ENCODE results near the gene DPY30.

DPY30 gene

DNA sequence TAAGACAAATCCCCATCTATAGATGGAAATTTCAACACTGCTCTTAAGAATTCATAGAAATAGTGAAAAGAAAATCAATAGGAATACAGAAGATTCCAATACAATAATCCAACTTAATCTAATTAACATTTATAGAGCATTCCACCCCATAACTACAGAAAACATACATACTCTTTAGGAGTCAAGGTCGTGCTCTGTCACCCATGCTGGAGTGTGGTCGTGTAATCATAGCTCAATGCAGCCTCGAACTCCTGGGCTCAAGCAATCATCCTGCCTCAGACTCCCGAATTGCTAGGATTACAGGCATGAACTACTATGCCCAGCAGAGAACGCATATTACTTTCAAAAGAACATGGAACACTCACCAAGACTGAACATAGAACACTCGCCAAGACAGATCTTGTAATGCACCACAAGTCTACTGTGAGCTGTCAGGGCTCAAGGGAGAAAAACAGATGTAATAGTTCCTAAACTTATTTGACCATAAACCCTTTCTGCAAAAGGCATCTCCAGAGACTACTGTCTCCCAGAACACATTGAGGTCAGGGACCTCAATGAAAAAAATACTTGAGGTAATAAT, 42.9 kb downstream of the DPY30 start:
- Histone ChIP-seq H3K9ac (ENCODE audit: low read depth in 1 of 2, low read length in 2 of 2) (no peak overlapping the region), H3K27ac (ENCODE audit: low read depth in 2 of 2, low read length in 2 of 2) (no peak overlapping the region), H3K4me3 (ENCODE audit: low read length in 2 of 2) (no peak overlapping the region), H3K27me3 (ENCODE audit: control insufficient read depth in 2 of 2, insufficient read depth in 2 of 2, low read length in 2 of 2) (no peaks in the 10 kb centered on the region), H3K9me3 (ENCODE audit: control insufficient read depth in 2 of 2, low read length in 2 of 2) (no peaks in the 10 kb centered on the region), H3K36me3 (ENCODE audit: control insufficient read depth in 2 of 2, insufficient read depth in 2 of 2, low read length in 2 of 2) (no peaks in the 10 kb centered on the region), H3K4me1 (ENCODE audit: control insufficient read depth in 2 of 2, insufficient read depth in 2 of 2, low read length in 2 of 2) (no peaks in the 10 kb centered on the region)

DNA sequence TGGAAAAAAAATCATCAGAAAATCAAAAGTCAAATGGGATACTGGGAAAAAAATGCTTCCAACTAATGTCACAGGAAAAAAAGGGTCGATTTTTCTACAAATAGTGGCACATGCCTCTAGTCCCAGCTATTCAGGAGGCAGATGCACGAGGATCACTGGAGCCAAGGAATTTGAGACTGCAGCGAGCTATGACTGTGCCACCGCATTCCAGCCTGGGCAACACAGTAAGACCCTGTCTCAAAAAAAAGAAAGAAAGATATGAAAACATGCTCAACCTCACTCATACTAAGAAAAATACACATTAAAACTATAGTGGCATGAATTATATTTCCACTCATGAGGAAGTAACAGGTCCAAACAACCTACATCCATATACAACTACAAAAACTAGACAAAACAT, 46.7 kb downstream of the DPY30 start:
- Histone ChIP-seq H3K9me3 (ENCODE audit: control insufficient read depth in 2 of 2, low read length in 2 of 2) (no peaks in the 10 kb centered on the region), H3K36me3 (ENCODE audit: control insufficient read depth in 2 of 2, insufficient read depth in 2 of 2, low read length in 2 of 2) (no peaks in the 10 kb centered on the region), H3K27me3 (ENCODE audit: control insufficient read depth in 2 of 2, insufficient read depth in 2 of 2, low read length in 2 of 2) (no peaks in the 10 kb centered on the region), H3K27ac (ENCODE audit: low read depth in 2 of 2, low read length in 2 of 2) (no peak overlapping the region), H3K4me3 (ENCODE audit: low read length in 2 of 2) (no peak overlapping the region), H3K9ac (ENCODE audit: low read depth in 1 of 2, low read length in 2 of 2) (no peak overlapping the region), H3K4me1 (ENCODE audit: control insufficient read depth in 2 of 2, insufficient read depth in 2 of 2, low read length in 2 of 2) (no peaks in the 10 kb centered on the region)

- no peak overlapping the region for H3K4me3 ChIP-seq (ENCODE audit: low read length in 2 of 2)
- H3K9me3 ChIP-seq (ENCODE audit: control insufficient read depth in 2 of 2, low read length in 2 of 2), result no peaks in the 10 kb centered on the region
- H3K4me1 ChIP-seq (ENCODE audit: control insufficient read depth in 2 of 2, insufficient read depth in 2 of 2, low read length in 2 of 2), result no peaks in the 10 kb centered on the region
These were observed 47.5 kb downstream of the DPY30 start for GRCh38 chr2:31992025-31992579.

DNA sequence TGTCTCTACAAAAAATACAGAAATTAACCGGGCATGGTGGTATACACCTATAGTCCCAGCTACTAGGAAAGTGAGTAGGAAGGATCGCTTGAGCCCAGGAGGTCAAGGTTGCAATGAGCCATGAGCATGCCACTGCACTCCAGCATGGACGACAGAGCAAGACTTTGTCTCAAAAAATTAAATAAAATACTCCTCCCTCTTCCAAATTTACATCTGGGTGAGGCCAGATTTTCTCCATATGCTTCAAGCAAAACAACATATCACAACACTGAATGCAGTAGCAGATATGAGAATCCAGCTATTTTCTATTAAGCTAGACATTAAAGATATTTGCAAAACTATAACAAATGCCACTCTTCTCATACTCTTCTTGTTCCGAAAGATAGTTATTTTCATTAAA, 49.7 kb downstream of the DPY30 start:
- Histone ChIP-seq H3K36me3 (ENCODE audit: control insufficient read depth in 2 of 2, insufficient read depth in 2 of 2, low read length in 2 of 2) (no peaks in the 10 kb centered on the region), H3K27ac (ENCODE audit: low read depth in 2 of 2, low read length in 2 of 2) (no peak overlapping the region), H3K9me3 (ENCODE audit: control insufficient read depth in 2 of 2, low read length in 2 of 2) (no peaks in the 10 kb centered on the region), H3K9ac (ENCODE audit: low read depth in 1 of 2, low read length in 2 of 2) (no peak overlapping the region), H3K4me3 (ENCODE audit: low read length in 2 of 2) (no peak overlapping the region), H3K4me1 (ENCODE audit: control insufficient read depth in 2 of 2, insufficient read depth in 2 of 2, low read length in 2 of 2) (no peaks in the 10 kb centered on the region), H3K27me3 (ENCODE audit: control insufficient read depth in 2 of 2, insufficient read depth in 2 of 2, low read length in 2 of 2) (no peaks in the 10 kb centered on the region)

More at GRCh38 chr2:31992025-31992579, 47.5 kb downstream of the DPY30 start:
- Histone ChIP-seq H3K27me3 (ENCODE audit: control insufficient read depth in 2 of 2, insufficient read depth in 2 of 2, low read length in 2 of 2) (no peaks in the 10 kb centered on the region), H3K27ac (ENCODE audit: low read depth in 2 of 2, low read length in 2 of 2) (no peak overlapping the region), H3K9ac (ENCODE audit: low read depth in 1 of 2, low read length in 2 of 2) (no peak overlapping the region), H3K36me3 (ENCODE audit: control insufficient read depth in 2 of 2, insufficient read depth in 2 of 2, low read length in 2 of 2) (no peaks in the 10 kb centered on the region)

DNA sequence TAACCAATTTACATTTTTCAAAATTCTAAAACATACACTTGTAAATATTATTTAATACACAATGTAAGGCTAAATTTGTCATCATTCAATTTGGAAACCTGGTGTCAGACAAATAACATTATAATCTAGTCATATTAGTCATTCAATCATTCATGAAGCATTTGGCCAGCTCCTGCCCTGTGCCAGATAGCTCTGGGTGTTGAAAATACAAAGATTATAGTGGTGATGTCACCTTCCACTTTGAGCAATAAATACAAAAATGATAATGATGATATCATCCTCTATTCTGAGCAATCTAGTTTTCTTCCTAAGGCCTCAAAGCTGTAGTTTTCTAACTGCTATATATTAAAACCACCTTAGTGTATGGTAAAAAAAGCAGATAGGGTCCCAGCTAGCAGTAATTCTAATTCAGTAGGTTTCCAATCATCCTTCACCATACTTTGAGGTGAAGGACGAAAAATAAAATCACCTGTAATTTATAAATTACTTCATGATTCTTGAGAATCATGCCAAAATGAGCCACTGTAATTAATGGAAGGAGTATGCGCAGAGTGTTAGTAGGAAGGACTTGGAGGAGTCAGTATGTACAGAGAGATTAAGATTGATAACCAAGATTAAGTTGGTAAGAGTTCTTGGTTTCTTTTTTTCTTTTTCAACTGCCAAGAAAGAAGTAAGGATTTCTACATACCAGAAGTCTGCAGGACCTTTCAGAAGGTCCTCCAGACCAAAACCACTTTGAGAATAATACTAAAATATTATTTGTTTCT, 52.0 kb downstream of the DPY30 start:
- Histone ChIP-seq H3K27me3 (ENCODE audit: control insufficient read depth in 2 of 2, insufficient read depth in 2 of 2, low read length in 2 of 2) (no peaks in the 10 kb centered on the region), H3K9me3 (ENCODE audit: control insufficient read depth in 2 of 2, low read length in 2 of 2) (no peaks in the 10 kb centered on the region), H3K9ac (ENCODE audit: low read depth in 1 of 2, low read length in 2 of 2) (no peak overlapping the region), H3K4me3 (ENCODE audit: low read length in 2 of 2) (no peak overlapping the region), H3K27ac (ENCODE audit: low read depth in 2 of 2, low read length in 2 of 2) (no peak overlapping the region), H3K36me3 (ENCODE audit: control insufficient read depth in 2 of 2, insufficient read depth in 2 of 2, low read length in 2 of 2) (no peaks in the 10 kb centered on the region), H3K4me1 (ENCODE audit: control insufficient read depth in 2 of 2, insufficient read depth in 2 of 2, low read length in 2 of 2) (no peaks in the 10 kb centered on the region)

- no peak overlapping the region for H3K27ac ChIP-seq (ENCODE audit: low read depth in 2 of 2, low read length in 2 of 2)
These were observed 52.7 kb downstream of the DPY30 start for GRCh38 chr2:31986906-31987305.

DNA sequence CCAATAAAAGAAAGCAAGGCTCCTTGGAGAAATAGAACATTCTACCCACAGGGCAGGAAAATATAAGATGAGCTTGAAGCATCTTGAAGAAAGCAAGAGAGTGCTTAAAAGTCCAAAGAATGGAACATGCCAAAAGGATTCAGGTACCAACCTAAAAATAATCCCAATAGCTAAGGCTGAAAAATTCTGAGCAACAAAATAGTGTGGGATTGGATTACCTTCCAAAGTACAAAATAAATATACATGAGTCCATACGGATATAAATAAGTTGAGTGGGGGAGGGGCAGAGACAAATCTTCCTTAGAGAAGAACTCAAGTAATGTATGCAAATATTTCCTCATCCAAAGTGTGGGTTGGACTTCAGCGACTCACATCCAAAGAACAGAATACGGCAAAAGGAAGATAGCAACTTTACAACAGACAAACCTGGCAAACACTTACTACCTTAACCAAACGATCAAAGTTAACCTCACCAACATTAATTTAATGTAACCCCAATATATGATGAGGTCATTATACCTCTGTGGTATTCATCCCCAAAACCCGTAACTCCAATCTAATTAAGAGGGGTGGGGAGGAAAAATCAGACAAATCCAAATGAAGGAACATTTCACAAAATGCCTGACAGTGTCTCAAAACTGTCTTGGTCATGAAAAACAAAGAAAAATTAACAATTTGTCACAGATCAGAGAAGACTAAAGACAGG, 55.7 kb downstream of the DPY30 start:
- Histone ChIP-seq H3K9ac (ENCODE audit: low read depth in 1 of 2, low read length in 2 of 2) (no peak overlapping the region), H3K36me3 (ENCODE audit: control insufficient read depth in 2 of 2, insufficient read depth in 2 of 2, low read length in 2 of 2) (no peaks in the 10 kb centered on the region), H3K4me1 (ENCODE audit: control insufficient read depth in 2 of 2, insufficient read depth in 2 of 2, low read length in 2 of 2) (no peaks in the 10 kb centered on the region), H3K4me3 (ENCODE audit: low read length in 2 of 2) (no peak overlapping the region), H3K27ac (ENCODE audit: low read depth in 2 of 2, low read length in 2 of 2) (no peak overlapping the region), H3K9me3 (ENCODE audit: control insufficient read depth in 2 of 2, low read length in 2 of 2) (no peaks in the 10 kb centered on the region), H3K27me3 (ENCODE audit: control insufficient read depth in 2 of 2, insufficient read depth in 2 of 2, low read length in 2 of 2) (no peaks in the 10 kb centered on the region)

More at GRCh38 chr2:31986906-31987305, 52.7 kb downstream of the DPY30 start:
- Histone ChIP-seq H3K4me3 (ENCODE audit: low read length in 2 of 2) (no peak overlapping the region), H3K4me1 (ENCODE audit: control insufficient read depth in 2 of 2, insufficient read depth in 2 of 2, low read length in 2 of 2) (no peaks in the 10 kb centered on the region), H3K36me3 (ENCODE audit: control insufficient read depth in 2 of 2, insufficient read depth in 2 of 2, low read length in 2 of 2) (no peaks in the 10 kb centered on the region), H3K9ac (ENCODE audit: low read depth in 1 of 2, low read length in 2 of 2) (no peak overlapping the region), H3K27me3 (ENCODE audit: control insufficient read depth in 2 of 2, insufficient read depth in 2 of 2, low read length in 2 of 2) (no peaks in the 10 kb centered on the region), H3K9me3 (ENCODE audit: control insufficient read depth in 2 of 2, low read length in 2 of 2) (no peaks in the 10 kb centered on the region)

DNA sequence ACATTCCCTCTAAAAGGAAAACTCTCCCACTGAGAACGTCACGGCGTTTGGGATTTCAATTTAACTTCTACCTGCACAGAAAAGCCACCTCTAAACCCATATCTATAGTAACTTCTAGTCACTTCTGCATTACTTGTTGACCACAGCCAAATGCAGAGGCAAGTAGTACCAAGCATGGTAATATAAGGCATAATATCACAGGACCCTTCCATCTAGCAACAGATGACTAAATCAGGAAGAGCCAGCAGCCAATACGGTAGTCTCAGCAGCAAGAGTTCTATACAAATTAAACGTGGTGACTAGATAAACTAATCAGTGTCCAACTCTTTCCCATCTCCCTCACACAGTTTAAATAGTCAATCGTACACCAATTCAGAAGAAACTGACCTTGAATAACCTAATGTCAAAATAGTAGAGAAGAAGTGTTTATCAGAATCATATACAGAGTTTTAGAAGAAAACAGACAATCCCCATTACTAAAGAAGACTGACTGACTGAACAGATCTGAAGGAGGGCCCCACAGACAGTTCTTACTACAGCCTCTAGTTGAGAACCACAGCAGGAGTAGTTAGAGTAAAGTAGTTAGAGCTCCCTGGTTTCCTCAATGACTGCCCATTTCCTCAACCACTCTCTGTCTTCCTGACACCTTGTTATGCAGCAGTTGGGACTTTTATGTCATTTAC, 58.8 kb downstream of the DPY30 start:
- Histone ChIP-seq H3K27ac (ENCODE audit: low read depth in 2 of 2, low read length in 2 of 2) (no peak overlapping the region), H3K36me3 (ENCODE audit: control insufficient read depth in 2 of 2, insufficient read depth in 2 of 2, low read length in 2 of 2) (no peaks in the 10 kb centered on the region), H3K4me1 (ENCODE audit: control insufficient read depth in 2 of 2, insufficient read depth in 2 of 2, low read length in 2 of 2) (no peaks in the 10 kb centered on the region), H3K9me3 (ENCODE audit: control insufficient read depth in 2 of 2, low read length in 2 of 2) (no peaks in the 10 kb centered on the region), H3K4me3 (ENCODE audit: low read length in 2 of 2) (no peak overlapping the region), H3K27me3 (ENCODE audit: control insufficient read depth in 2 of 2, insufficient read depth in 2 of 2, low read length in 2 of 2) (no peaks in the 10 kb centered on the region), H3K9ac (ENCODE audit: low read depth in 1 of 2, low read length in 2 of 2) (no peak overlapping the region)

DNA sequence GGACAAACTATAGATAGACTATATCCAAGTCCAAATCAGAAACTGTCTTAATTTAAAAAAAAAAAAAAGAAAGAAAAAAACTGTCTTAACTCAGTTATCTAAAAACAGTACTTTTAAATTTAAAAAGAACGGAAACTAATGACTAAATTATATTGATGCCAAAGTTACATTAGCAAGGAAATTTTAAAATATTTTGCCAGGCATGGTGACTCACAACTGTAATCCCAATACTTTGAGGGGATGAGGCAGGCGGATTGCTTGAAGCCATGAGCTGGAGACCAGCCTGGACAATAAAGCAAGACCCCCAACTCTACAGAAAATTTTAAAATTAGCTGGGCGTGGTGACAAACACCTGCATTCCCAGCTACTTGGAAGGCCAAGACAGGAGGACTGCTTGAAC, 59.6 kb downstream of the DPY30 start:
- Histone ChIP-seq H3K9ac (ENCODE audit: low read depth in 1 of 2, low read length in 2 of 2) (no peak overlapping the region), H3K4me3 (ENCODE audit: low read length in 2 of 2) (no peak overlapping the region), H3K27ac (ENCODE audit: low read depth in 2 of 2, low read length in 2 of 2) (no peak overlapping the region), H3K9me3 (ENCODE audit: control insufficient read depth in 2 of 2, low read length in 2 of 2) (no peaks in the 10 kb centered on the region), H3K27me3 (ENCODE audit: control insufficient read depth in 2 of 2, insufficient read depth in 2 of 2, low read length in 2 of 2) (no peaks in the 10 kb centered on the region), H3K36me3 (ENCODE audit: control insufficient read depth in 2 of 2, insufficient read depth in 2 of 2, low read length in 2 of 2) (no peaks in the 10 kb centered on the region), H3K4me1 (ENCODE audit: control insufficient read depth in 2 of 2, insufficient read depth in 2 of 2, low read length in 2 of 2) (no peaks in the 10 kb centered on the region)

- Histone ChIP-seq H3K36me3 (ENCODE audit: control insufficient read depth in 2 of 2, insufficient read depth in 2 of 2, low read length in 2 of 2) (no peaks in the 10 kb centered on the region), H3K9me3 (ENCODE audit: control insufficient read depth in 2 of 2, low read length in 2 of 2) (no peaks in the 10 kb centered on the region), H3K27ac (ENCODE audit: low read depth in 2 of 2, low read length in 2 of 2) (no peak overlapping the region), H3K4me1 (ENCODE audit: control insufficient read depth in 2 of 2, insufficient read depth in 2 of 2, low read length in 2 of 2) (no peaks in the 10 kb centered on the region), H3K9ac (ENCODE audit: low read depth in 1 of 2, low read length in 2 of 2) (no peak overlapping the region), H3K4me3 (ENCODE audit: low read length in 2 of 2) (no peak overlapping the region), H3K27me3 (ENCODE audit: control insufficient read depth in 2 of 2, insufficient read depth in 2 of 2, low read length in 2 of 2) (no peaks in the 10 kb centered on the region)
These were observed 60.6 kb downstream of the DPY30 start for GRCh38 chr2:31979018-31979417.

Data from mucosa of rectum (tissue), 2 donors.